ENCODE measurements around the gene DDX56.

Gene DDX56, protein sequence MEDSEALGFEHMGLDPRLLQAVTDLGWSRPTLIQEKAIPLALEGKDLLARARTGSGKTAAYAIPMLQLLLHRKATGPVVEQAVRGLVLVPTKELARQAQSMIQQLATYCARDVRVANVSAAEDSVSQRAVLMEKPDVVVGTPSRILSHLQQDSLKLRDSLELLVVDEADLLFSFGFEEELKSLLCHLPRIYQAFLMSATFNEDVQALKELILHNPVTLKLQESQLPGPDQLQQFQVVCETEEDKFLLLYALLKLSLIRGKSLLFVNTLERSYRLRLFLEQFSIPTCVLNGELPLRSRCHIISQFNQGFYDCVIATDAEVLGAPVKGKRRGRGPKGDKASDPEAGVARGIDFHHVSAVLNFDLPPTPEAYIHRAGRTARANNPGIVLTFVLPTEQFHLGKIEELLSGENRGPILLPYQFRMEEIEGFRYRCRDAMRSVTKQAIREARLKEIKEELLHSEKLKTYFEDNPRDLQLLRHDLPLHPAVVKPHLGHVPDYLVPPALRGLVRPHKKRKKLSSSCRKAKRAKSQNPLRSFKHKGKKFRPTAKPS

DNA sequence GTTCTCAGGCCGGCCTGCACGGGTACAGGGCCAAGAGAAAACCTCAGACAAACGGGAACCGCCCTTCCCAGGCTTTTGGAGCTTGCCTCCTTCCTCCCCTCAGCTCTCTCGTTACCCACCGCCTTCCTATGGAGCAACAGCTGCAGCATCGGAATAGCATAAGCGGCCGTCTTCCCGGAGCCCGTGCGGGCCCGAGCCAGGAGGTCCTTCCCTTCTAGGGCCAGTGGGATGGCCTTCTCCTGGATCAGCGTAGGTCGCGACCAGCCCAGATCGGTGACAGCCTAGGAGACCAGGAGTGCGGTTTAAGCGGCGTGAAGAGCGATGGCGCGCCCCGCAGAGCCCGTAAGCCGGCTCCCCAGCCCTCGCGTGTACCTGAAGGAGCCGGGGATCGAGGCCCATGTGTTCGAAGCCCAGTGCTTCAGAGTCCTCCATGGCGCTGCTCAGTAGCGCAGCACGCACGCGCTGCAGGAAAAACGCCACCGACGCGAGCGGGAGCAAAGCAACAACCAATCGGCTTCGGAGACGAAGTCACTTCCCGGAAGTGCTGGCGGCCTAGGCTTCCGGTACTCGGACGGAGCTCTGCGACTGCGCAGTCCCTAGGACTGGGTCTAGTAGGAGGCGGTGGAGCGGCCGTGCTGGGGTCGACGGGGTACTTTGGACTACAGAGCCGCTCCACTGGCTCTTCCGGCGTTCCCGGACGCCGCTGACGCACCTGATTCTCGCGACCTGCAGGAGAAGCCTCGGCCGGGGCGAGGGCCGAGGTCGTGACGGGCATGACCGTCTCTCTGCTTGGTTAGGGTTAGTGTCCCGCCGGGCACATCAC is at the start of gene DDX56:
DDX56 (minus strand) TSS at position 445 of the 823 bp plus-strand sequence; CDS start at position 432, 13 bp downstream.
- H3K4me1 ChIP-seq (ENCODE audit: control insufficient read depth in 1 of 2, insufficient read depth in 1 of 2, low read depth in 1 of 2, low read length in 1 of 2) = peaks cover 21 to 22% of the 10 kb centered on the region in 2 experiments

DNA sequence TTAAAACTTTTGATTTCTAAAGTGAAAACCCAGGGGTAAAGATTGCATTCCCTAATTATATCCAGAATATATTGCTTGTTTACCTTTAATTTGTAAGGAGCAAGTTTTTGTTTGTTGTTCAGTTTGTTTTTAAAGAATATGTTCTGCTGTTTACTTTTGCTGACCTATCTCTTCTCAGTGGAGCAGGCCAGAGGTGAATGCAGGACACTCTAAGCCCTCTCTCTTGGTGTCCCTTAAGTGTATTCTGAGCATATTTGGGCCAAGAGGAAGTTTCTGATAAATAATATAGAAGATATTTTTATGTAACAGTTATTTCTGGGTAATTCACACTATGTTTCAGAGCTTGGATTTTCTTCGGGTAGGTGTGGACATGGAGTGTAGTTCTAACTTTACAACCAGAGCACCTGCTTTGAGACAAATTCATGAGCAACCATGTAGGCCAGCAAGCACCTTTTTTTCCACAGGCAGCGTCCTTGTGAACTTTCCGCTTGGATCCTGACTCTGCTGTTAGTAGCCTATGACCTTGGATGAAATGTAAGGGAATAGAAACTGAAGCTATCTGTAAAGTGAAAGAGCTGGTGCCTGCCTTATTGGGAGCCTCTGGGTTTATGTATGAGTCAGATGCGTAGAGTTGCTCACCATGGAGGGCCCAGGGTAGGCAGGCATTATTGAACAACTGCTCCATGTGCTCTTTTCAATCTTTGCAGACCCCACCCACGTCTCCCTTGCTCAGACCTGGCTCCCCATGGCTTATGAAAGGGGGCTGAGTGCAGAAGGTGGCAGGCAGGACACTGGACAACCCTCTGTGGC is 48.8 kb upstream of the DDX56 start:
- no peak overlapping the region for H3K4me3 ChIP-seq (ENCODE audit: low read depth in 1 of 2, low read length in 1 of 2)
- TF ChIP-seq, protein P1, sequence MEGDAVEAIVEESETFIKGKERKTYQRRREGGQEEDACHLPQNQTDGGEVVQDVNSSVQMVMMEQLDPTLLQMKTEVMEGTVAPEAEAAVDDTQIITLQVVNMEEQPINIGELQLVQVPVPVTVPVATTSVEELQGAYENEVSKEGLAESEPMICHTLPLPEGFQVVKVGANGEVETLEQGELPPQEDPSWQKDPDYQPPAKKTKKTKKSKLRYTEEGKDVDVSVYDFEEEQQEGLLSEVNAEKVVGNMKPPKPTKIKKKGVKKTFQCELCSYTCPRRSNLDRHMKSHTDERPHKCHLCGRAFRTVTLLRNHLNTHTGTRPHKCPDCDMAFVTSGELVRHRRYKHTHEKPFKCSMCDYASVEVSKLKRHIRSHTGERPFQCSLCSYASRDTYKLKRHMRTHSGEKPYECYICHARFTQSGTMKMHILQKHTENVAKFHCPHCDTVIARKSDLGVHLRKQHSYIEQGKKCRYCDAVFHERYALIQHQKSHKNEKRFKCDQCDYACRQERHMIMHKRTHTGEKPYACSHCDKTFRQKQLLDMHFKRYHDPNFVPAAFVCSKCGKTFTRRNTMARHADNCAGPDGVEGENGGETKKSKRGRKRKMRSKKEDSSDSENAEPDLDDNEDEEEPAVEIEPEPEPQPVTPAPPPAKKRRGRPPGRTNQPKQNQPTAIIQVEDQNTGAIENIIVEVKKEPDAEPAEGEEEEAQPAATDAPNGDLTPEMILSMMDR (IDR thresholded peaks at IDR 0.05) = no peak
- H3K27me3 ChIP-seq = no peaks in the 10 kb centered on the region
- no peaks in the 10 kb centered on the region for H3K9me3 ChIP-seq
- peaks cover 39% of the 10 kb centered on the region for H3K36me3 ChIP-seq
- H3K4me1 ChIP-seq (ENCODE audit: control insufficient read depth in 1 of 2, insufficient read depth in 1 of 2, low read depth in 1 of 2, low read length in 1 of 2) = peaks cover 28 to 39% of the 10 kb centered on the region in 2 experiments
- peak overlapping the region; percentile 78 for H3K27ac ChIP-seq

More for the DNA sequence above, at the start of gene DDX56:
- no peaks in the 10 kb centered on the region for H3K27me3 ChIP-seq
- H3K27ac ChIP-seq = peak within 1 kb of the TSS; percentile 91
- peak within 1 kb of the TSS; percentile 67 to 97 for H3K4me3 ChIP-seq (ENCODE audit: low read depth in 1 of 2, low read length in 1 of 2)
- TF ChIP-seq, protein P1 (IDR thresholded peaks at IDR 0.05) = peak; percentile 42
- no peaks in the 10 kb centered on the region for H3K9me3 ChIP-seq
- H3K36me3 ChIP-seq = peaks cover 61% of the 10 kb centered on the region

DNA sequence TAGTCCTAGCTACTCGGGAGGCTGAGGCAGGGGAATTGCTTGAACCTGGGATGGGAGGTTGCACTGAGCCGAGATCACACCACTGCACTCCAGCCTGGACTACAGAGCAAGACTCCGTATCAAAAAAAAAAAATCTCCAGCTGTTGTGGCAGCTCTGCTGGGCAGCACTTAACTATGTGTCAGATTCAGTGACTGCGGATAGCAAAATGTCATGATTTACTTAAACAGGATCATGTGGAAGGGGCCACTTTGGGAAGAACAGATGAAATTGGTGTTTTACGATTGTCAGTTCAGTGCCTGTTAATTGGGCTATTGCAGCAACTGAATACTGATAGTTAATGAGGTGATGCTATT is 48.0 kb upstream of the DDX56 start:
- H3K9me3 ChIP-seq = no peaks in the 10 kb centered on the region
- peak overlapping the region; percentile 78 for H3K27ac ChIP-seq
- H3K27me3 ChIP-seq = no peaks in the 10 kb centered on the region
- H3K36me3 ChIP-seq = peaks cover 33% of the 10 kb centered on the region
- TF ChIP-seq, protein P1 (IDR thresholded peaks at IDR 0.05) = no peak
- peak overlapping the region in 1 of 2 experiments; percentile 8 for H3K4me3 ChIP-seq (ENCODE audit: low read depth in 1 of 2, low read length in 1 of 2)
- peaks cover 28 to 46% of the 10 kb centered on the region in 2 experiments for H3K4me1 ChIP-seq (ENCODE audit: control insufficient read depth in 1 of 2, insufficient read depth in 1 of 2, low read depth in 1 of 2, low read length in 1 of 2)

DNA sequence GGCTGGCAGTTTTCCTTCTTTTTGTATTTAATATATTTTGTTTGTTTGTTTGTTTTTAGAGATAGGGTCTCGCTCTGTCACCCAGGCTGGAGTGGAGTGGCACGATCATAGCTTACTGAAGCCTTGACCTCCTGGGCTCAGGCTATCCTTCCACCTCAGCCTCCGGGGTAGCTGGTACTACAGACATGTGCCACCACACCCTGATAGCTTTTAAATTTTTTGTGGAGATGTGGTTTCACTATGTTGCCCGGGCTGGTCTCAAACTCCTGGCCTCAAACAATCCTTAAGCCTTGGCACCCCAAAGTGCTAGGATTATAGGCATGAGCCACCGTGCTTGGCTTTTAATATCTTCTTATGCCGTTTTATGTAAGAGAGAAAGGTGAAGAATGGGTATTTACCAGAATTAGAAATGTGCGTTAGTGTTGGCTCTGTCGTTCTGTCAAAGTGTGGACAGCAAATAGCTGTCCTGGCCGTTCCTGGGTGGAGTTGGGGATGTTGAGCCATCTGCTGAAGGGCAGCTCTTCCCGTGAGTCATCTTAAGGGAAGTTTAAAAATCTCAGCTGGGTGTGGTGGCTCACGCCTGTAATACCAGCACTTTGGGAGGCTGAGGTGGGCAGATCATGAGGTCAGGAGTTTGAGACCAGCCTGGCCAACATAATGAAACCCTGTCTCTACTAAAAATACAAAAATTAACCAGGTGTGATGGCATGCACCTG is 47.5 kb upstream of the DDX56 start:
- no peaks in the 10 kb centered on the region for H3K9me3 ChIP-seq
- no peaks in the 10 kb centered on the region for H3K27me3 ChIP-seq
- peaks cover 27% of the 10 kb centered on the region for H3K36me3 ChIP-seq
- H3K4me3 ChIP-seq (ENCODE audit: low read depth in 1 of 2, low read length in 1 of 2) = peak overlapping the region in 1 of 2 experiments; percentile 8
- peaks cover 30 to 47% of the 10 kb centered on the region in 2 experiments for H3K4me1 ChIP-seq (ENCODE audit: control insufficient read depth in 1 of 2, insufficient read depth in 1 of 2, low read depth in 1 of 2, low read length in 1 of 2)
- TF ChIP-seq, protein P1 (IDR thresholded peaks at IDR 0.05) = no peak
- peak overlapping the region; percentile 78 for H3K27ac ChIP-seq

All from neutrophil (primary cell).